ENCODE data around the gene TBC1D24. TPM values are rescaled to one million over a fixed set of nuclear protein-coding genes. Genes with fewer than 3 reads are reported as not detected.
"Not testable (repeated sequence)": the region's sequence is repeated elsewhere in the genome, so short reads cannot be mapped to it uniquely, and the experiment has no call there.

TBC1D24 gene
- total and polyA plus RNA-seq, 4 experiments from 2014 or later = 1.3 to 13.7 (median 5.7) TPM

DNA sequence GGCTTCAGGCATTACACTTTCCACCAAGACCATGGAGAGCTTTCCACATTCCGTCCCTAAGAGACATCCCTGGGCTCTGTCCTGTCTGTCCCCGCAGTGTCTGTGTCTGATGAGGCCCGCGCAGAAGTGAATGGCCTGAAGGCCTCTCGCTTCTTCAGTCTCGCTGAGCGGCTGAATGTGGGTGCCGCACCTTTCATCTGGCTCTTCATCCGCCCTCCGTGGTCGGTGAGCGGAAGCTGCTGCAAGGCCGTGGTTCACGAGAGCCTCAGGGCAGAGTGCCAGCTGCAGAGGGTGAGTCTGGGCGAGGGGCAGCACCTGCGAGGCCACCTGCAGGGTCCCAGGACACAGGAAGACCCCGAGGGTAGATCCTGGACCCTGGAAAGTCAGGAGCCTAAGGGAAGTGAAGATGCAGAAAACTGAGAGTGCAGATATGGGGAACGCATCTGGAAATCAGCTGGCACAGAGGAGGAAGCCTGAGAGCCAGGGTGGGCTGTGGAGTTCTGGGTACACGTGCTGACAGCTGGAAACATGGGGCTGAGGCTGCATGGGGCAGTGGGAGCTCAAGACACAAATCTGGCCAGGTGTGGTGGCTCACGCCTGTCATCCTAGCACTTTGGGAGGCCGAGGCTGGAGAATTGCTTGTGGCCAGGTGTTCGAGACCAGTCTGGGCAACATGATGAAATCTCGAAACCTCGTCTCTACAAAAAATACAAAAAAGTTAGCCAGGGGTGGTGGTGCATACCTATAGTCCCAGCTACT, 37.7 kb upstream of the TBC1D24 start:
- Mint-ChIP-seq H3K36me3 (peaks cover 8% of the 10 kb centered on the region in 2 donors), H3K4me3 (no peak overlapping the region), H3K4me1 (peaks cover 0 to 17% (median under 1%) of the 10 kb centered on the region in 4 donors), H3K9me3 (no peaks in the 10 kb centered on the region), H3K27me3 (no peaks in the 10 kb centered on the region), H3K27ac (peak overlapping the region in 2 of 7 donors; percentile 42 to 69)
- no peak for DNase-seq
- peaks cover 3% of the 10 kb centered on the region for H3K4me1 ChIP-seq (ENCODE audit: insufficient read depth, low read length)
- H3K27ac ChIP-seq (ENCODE audit: low read depth, low read length) = no peak overlapping the region
- no peaks in the 10 kb centered on the region for H3K9me3 ChIP-seq (ENCODE audit: control insufficient read depth in 1 of 2, low read length in 2 of 2)
- H3K36me3 ChIP-seq (ENCODE audit: insufficient read depth, low read length) = peaks cover 10% of the 10 kb centered on the region
- H3K27me3 ChIP-seq (ENCODE audit: insufficient read depth, low read length) = no peaks in the 10 kb centered on the region
- intact Hi-C loops (cut with micrococcal nuclease) = no loop called here
- ChIA-PET CTCF (ENCODE audit: partially characterized antibody) (no interaction called here), POLR2A (ENCODE audit: partially characterized antibody) (no interaction called here)
- no peak overlapping the region for H3K4me3 ChIP-seq (ENCODE audit: low read length in 2 of 2)

DNA sequence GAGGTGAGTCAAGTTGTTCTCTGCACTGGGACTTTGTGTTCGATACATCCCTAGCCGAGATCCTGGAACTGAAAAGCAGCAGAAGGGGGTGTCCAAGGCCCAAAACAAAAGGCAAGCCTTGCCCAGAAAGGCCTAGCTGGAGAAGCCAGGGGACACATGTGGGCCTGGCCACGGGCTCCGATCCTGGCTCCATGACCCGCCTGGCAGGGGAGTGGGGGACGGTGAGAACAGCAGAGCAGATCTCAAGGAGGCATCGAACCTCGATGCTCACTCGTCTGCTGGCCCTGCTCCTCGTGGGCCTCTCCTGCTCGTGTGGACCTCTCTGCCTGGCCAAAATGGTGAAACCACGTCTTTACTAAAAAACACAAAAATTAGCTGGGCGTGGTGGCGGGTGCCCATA, 36.8 kb upstream of the TBC1D24 start:
- H3K36me3 ChIP-seq (ENCODE audit: insufficient read depth, low read length) = peaks cover under 1% of the 10 kb centered on the region
- no peaks in the 10 kb centered on the region for H3K27me3 ChIP-seq (ENCODE audit: insufficient read depth, low read length)
- H3K9me3 ChIP-seq (ENCODE audit: control insufficient read depth in 1 of 2, low read length in 2 of 2) = no peaks in the 10 kb centered on the region
- ChIA-PET CTCF (ENCODE audit: partially characterized antibody) (no interaction called here), POLR2A (ENCODE audit: partially characterized antibody) (no interaction called here)
- peaks cover 4 to 6% of the 10 kb centered on the region in 2 donors for H3K36me3 Mint-ChIP-seq
- no peak overlapping the region for H3K4me3 ChIP-seq (ENCODE audit: low read length in 2 of 2)
- intact Hi-C loops (cut with micrococcal nuclease) = no loop called here
- H3K4me3 Mint-ChIP-seq = no peak overlapping the region
- peaks cover 3% of the 10 kb centered on the region for H3K4me1 ChIP-seq (ENCODE audit: insufficient read depth, low read length)
- peaks cover 0 to 17% (median under 1%) of the 10 kb centered on the region in 4 donors for H3K4me1 Mint-ChIP-seq
- DNase-seq = no peak
- no peaks in the 10 kb centered on the region for H3K27me3 Mint-ChIP-seq
- H3K27ac ChIP-seq (ENCODE audit: low read depth, low read length) = no peak overlapping the region
- no peak overlapping the region for H3K27ac Mint-ChIP-seq
- no peaks in the 10 kb centered on the region for H3K9me3 Mint-ChIP-seq

DNA sequence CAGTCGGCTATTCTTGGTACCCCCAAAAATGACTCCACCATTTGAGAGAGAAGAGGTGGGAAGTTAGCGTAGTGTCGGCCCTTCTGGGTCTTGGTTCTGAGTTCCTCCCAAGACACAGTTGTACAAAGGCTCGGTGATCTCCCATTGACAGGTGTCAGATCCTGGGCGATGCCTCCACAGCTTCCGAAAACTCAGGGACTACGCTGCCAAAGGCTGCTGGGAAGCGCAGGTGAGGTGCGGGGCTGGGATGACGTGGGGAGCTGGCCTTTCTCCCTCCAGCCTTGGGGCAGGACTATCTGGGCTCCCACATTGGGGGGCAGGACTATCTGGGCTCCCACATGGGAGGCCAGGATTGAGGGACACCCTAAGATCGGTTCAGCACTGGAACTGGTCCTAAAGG, 35.3 kb upstream of the TBC1D24 start:
- H3K4me1 ChIP-seq (ENCODE audit: insufficient read depth, low read length) = peaks cover 3% of the 10 kb centered on the region
- H3K27ac ChIP-seq (ENCODE audit: low read depth, low read length) = no peak overlapping the region
- no peak overlapping the region for H3K4me3 ChIP-seq (ENCODE audit: low read length in 2 of 2)
- Mint-ChIP-seq H3K27me3 (no peaks in the 10 kb centered on the region), H3K4me1 (peaks cover 0 to 17% (median under 1%) of the 10 kb centered on the region in 4 donors), H3K36me3 (peaks cover 0 to 7% of the 10 kb centered on the region in 2 donors), H3K27ac (peak overlapping the region in 2 of 7 donors; percentile 17 to 86), H3K9me3 (no peaks in the 10 kb centered on the region), H3K4me3 (no peak overlapping the region)
- POLR2A ChIA-PET (ENCODE audit: partially characterized antibody) = no interaction called here
- intact Hi-C loops (cut with micrococcal nuclease) = no loop called here
- DNase-seq = no peak
- CTCF ChIA-PET (ENCODE audit: partially characterized antibody) = no interaction called here
- H3K9me3 ChIP-seq (ENCODE audit: control insufficient read depth in 1 of 2, low read length in 2 of 2) = no peaks in the 10 kb centered on the region
- H3K36me3 ChIP-seq (ENCODE audit: insufficient read depth, low read length) = no peaks in the 10 kb centered on the region
- H3K27me3 ChIP-seq (ENCODE audit: insufficient read depth, low read length) = no peaks in the 10 kb centered on the region

DNA sequence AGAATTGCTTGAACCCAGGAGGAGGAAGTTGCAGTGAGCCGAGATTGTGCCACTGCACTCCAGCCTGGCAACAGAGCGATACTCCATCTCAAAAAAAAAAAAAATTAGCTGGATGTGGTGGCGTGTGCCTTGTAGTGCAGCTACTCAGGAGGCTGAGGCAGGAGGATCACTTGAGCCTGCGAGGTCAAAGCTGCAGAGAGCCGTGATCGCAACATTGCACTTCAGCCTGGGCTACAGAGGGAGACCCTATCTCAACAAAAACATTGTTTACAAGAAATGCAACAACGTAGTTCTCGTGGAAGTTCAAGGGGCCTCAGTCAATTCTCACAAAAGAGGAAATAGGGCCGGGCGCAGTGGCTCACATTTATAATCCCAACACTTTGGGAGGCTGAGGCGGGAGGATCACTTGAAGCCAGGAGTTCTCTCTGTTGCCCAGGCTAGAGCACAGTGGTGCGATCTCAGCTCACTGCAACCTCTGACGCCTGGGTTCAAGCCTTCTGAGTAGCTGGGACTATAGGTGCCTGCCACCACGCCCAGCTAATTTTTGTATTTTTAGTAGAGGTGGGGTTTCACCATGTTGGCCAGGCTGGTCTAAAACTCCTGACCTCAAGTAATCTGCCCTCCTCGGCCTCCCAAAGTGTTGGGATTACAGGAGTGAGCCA, 33.7 kb upstream of the TBC1D24 start:
- H3K4me3 ChIP-seq (ENCODE audit: low read length in 2 of 2); H3K27me3 ChIP-seq (ENCODE audit: insufficient read depth, low read length); H3K9me3 ChIP-seq (ENCODE audit: control insufficient read depth in 1 of 2, low read length in 2 of 2); H3K4me1 ChIP-seq (ENCODE audit: insufficient read depth, low read length); H3K9me3 Mint-ChIP-seq; H3K27me3 Mint-ChIP-seq; POLR2A ChIA-PET (ENCODE audit: partially characterized antibody); H3K27ac ChIP-seq (ENCODE audit: low read depth, low read length); H3K4me3 Mint-ChIP-seq; H3K36me3 ChIP-seq (ENCODE audit: insufficient read depth, low read length); H3K27ac Mint-ChIP-seq; intact Hi-C loops (cut with micrococcal nuclease); DNase-seq: not testable (repeated sequence)
- H3K4me1 Mint-ChIP-seq = peaks cover 0 to 17% (median under 1%) of the 10 kb centered on the region in 4 donors
- peaks cover 2 to 13% of the 10 kb centered on the region in 2 donors for H3K36me3 Mint-ChIP-seq
- CTCF ChIA-PET (ENCODE audit: partially characterized antibody) = interaction anchor here (0.8 to 1.2 kb wide), 3 partner anchors 11 to 17 kb away, joined by 3 read pairs; partner anchors contain the start of gene CCNF

DNA sequence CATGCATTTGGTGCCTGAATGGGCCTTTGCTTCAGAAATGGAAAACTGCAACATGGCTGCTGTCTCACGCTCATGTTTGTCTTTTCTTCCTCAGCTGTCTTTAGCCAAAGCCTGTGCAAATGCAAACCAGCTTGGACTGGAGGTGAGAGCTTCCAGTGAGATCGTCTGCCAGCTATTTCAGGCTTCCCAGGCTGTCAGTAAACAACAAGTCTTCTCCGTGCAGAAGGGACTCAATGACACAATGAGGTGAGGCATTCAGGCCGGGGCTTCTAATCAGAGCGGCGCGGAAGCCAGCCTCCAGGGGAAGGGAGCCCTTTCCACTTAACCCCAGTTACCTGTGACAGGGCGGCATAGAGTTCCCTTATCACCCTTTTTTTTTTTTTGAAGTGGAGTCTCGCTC, 31.4 kb upstream of the TBC1D24 start:
- Histone ChIP-seq H3K27me3 (ENCODE audit: insufficient read depth, low read length) (no peaks in the 10 kb centered on the region), H3K4me3 (ENCODE audit: low read length in 2 of 2) (no peak overlapping the region), H3K9me3 (ENCODE audit: control insufficient read depth in 1 of 2, low read length in 2 of 2) (no peaks in the 10 kb centered on the region), H3K36me3 (ENCODE audit: insufficient read depth, low read length) (peaks cover 11% of the 10 kb centered on the region), H3K27ac (ENCODE audit: low read depth, low read length) (no peak overlapping the region), H3K4me1 (ENCODE audit: insufficient read depth, low read length) (peaks cover 3% of the 10 kb centered on the region)
- DNase-seq = no peak
- ChIA-PET POLR2A (ENCODE audit: partially characterized antibody) (interaction anchor here (1.1 kb wide), 1 partner anchor 89 kb away, joined by 4 read pairs; no protein-coding TSS in a partner anchor), CTCF (ENCODE audit: partially characterized antibody) (interaction anchor here (0.6 to 0.7 kb wide), 2 partner anchors 13 to 164 kb away, joined by 3 read pairs; no protein-coding TSS in a partner anchor)
- H3K4me1 Mint-ChIP-seq = peaks cover 0 to 17% (median under 1%) of the 10 kb centered on the region in 4 donors
- H3K36me3 Mint-ChIP-seq = peaks cover 12 to 21% of the 10 kb centered on the region in 2 donors
- H3K9me3 Mint-ChIP-seq = no peaks in the 10 kb centered on the region
- no peak overlapping the region for H3K4me3 Mint-ChIP-seq
- H3K27ac Mint-ChIP-seq = peak overlapping the region in 1 of 7 donors; percentile 29
- intact Hi-C loops (cut with micrococcal nuclease) = no loop called here
- no peaks in the 10 kb centered on the region for H3K27me3 Mint-ChIP-seq

DNA sequence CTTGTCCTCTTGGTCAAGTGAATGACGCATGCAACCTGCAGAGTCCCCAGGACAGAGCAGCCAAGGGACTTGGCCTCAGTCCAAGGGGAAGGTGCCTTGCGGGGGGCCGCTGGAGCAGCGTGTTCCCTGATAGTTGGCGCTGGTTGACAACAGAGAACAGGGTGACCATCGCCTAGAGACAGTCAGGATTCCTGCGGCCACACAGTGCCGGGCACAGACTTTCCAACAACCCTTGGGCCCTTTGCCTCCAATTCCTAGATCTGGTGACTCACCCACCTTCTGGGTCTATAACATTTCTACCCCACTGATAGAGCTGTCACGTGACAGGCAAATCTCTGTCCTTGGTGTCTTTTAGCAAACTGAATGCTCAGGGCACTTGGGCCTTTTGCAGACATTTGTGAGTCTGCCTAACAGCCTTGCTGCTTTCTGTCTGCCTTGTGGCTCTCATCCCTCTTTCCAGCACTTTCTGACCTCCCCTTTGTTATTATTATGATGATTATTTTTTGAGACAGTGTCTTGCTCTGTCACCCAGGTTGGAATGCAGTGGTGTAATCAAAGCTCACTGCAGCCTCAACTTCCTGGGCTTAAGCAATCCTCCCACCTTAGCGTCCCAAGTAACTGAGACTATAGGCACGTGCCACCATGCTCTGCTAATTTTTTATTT, 26.9 kb upstream of the TBC1D24 start:
- peaks cover 20 to 32% of the 10 kb centered on the region in 2 donors for H3K36me3 Mint-ChIP-seq
- CTCF ChIA-PET (ENCODE audit: partially characterized antibody) = no interaction called here
- H3K4me3 Mint-ChIP-seq = no peak overlapping the region
- no peaks in the 10 kb centered on the region for H3K4me1 Mint-ChIP-seq
- Histone ChIP-seq H3K9me3 (ENCODE audit: control insufficient read depth in 1 of 2, low read length in 2 of 2) (no peaks in the 10 kb centered on the region), H3K36me3 (ENCODE audit: insufficient read depth, low read length) (peaks cover 17% of the 10 kb centered on the region), H3K4me3 (ENCODE audit: low read length in 2 of 2) (no peak overlapping the region), H3K27ac (ENCODE audit: low read depth, low read length) (no peak overlapping the region), H3K4me1 (ENCODE audit: insufficient read depth, low read length) (no peaks in the 10 kb centered on the region), H3K27me3 (ENCODE audit: insufficient read depth, low read length) (no peaks in the 10 kb centered on the region)
- POLR2A ChIA-PET (ENCODE audit: partially characterized antibody) = no interaction called here
- intact Hi-C loops (cut with micrococcal nuclease) = no loop called here
- no peaks in the 10 kb centered on the region for H3K9me3 Mint-ChIP-seq
- no peaks in the 10 kb centered on the region for H3K27me3 Mint-ChIP-seq
- peak overlapping the region in 1 of 7 donors; percentile 12 for H3K27ac Mint-ChIP-seq
- DNase-seq = no peak

DNA sequence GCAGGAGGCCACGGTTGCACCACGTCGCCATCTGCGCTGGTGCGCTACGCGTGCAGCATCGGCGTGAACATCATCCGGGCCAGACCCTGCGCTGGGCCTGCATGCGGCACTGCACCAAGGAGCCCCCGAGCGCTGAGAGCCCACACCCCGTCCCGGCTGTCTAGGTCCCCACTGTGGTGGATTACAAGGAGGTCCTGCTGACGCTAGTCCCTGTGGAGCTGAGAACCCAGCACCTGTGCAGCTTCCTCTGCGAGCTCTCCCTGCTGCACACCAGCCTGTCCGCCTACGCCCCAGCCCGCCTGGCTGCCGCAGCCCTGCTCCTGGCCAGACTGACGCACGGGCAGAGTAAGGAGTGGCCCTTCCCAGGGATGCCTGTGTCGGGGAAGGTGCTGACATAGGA, 25.8 kb upstream of the TBC1D24 start:
- peaks cover 17% of the 10 kb centered on the region for H3K36me3 ChIP-seq (ENCODE audit: insufficient read depth, low read length)
- CTCF ChIA-PET (ENCODE audit: partially characterized antibody) = no interaction called here
- H3K4me1 Mint-ChIP-seq = no peaks in the 10 kb centered on the region

More for the DNA sequence above, 25.8 kb upstream of the TBC1D24 start:
- no peak overlapping the region for H3K4me3 Mint-ChIP-seq
- H3K36me3 Mint-ChIP-seq = peaks cover 27 to 31% of the 10 kb centered on the region in 2 donors
- Histone ChIP-seq H3K27ac (ENCODE audit: low read depth, low read length) (no peak overlapping the region), H3K4me3 (ENCODE audit: low read length in 2 of 2) (no peak overlapping the region), H3K9me3 (ENCODE audit: control insufficient read depth in 1 of 2, low read length in 2 of 2) (no peaks in the 10 kb centered on the region), H3K27me3 (ENCODE audit: insufficient read depth, low read length) (no peaks in the 10 kb centered on the region), H3K4me1 (ENCODE audit: insufficient read depth, low read length) (no peaks in the 10 kb centered on the region)
- no peaks in the 10 kb centered on the region for H3K9me3 Mint-ChIP-seq
- no peak overlapping the region for H3K27ac Mint-ChIP-seq
- DNase-seq = no peak
- POLR2A ChIA-PET (ENCODE audit: partially characterized antibody) = no interaction called here
- intact Hi-C loops (cut with micrococcal nuclease) = no loop called here
- H3K27me3 Mint-ChIP-seq = no peaks in the 10 kb centered on the region
